Activated CD4-positive, alpha-beta T cell treated with anti-CD3 and anti-CD28 coated beads for 1 hour (primary cell): ENCODE data around the gene HACE1.

Experiments
- DNase-seq: peaks from one replicate; pipeline ENCODE4 v3.0.0-alpha.2; 2020

HACE1 gene

GRCh38 chr6:104736545-104736944, 123.2 kb downstream of the HACE1 start:
- DNase-seq: no peak

- DNase-seq: no peak
These were observed 129.3 kb downstream of the HACE1 start for GRCh38 chr6:104730450-104730849.

DNA sequence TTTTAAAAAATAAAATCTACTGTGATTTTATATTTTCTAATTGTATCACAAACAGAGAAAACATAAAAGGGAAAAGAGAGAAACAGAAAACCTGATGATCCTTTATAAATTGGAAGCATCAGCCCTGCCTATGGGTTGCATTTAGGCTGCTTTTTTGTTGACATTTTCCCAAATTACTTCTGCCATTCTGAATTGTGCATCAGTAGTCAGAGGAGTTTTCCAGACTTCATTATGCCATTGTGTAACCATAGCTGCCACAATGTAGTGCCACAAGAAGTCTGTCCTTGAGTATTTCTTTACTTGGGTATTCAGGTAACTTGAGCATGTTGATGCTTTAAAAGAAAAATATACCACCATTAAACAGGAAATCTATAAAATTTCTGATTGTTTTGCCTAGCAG, 130.3 kb downstream of the HACE1 start:
- DNase-seq: no peak

- DNase-seq: no peak
These were observed 131.3 kb downstream of the HACE1 start for GRCh38 chr6:104728448-104728847.

DNA sequence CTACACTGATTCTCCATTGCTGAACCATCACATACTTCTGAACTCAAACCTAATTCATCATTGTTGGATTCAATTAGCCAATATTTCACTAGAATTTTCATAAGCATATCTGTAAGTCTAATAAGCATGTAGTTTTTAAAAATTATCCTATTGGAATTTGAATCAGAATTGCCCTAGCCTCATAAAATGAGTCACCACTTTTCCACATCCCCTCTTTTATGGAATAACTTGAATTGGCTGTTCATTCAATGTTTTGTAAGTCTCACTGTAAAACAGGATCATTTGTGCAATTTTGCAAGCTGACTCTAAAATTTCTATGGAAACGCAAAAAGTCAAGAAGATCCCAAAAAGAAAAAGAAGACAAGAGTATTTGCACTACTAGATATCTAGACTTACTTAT, 141.0 kb downstream of the HACE1 start:
- DNase-seq: no peak

- DNase-seq: no peak
These were observed 142.9 kb downstream of the HACE1 start for GRCh38 chr6:104716858-104717257.

GRCh38 chr6:104714796-104715195, 144.9 kb downstream of the HACE1 start:
- DNase-seq: no peak

DNA sequence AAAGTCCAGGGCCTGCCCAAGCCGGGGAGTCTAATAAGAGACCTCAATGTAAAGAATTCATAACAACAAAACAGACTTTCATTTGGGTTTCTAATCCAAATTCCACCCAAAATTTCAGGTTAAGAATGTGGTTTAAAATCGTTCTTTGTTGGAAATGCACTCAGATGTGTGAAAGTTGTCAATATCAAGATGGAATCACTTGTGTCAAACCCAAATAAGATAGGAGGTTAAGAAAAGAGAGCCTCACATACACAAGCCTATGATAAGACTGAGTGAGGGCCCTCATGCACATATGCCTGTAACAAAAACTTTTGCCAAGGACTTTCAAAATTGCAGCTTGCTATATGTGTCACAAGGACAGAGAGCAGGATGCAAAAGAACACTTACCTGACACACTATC, 145.7 kb downstream of the HACE1 start:
- DNase-seq: no peak

DNA sequence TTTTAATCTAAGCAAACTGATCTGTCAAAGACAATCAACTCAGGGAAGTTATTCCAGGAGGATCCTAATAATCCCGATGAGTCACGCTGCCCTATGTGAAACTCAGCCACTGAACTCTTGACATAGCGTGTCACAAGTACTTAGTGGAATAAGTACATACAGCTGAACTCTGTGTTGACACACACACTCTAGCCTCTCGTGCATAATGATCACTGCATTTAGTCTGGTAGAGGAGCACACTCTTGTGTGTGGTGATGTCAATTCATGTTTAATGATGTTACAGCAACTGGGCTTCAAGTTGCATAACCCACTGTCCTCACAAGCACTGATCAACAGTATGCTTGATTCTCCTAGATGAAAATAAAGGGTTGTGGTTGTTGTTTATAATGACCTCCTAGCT, 148.3 kb downstream of the HACE1 start:
- no peak for DNase-seq

DNA sequence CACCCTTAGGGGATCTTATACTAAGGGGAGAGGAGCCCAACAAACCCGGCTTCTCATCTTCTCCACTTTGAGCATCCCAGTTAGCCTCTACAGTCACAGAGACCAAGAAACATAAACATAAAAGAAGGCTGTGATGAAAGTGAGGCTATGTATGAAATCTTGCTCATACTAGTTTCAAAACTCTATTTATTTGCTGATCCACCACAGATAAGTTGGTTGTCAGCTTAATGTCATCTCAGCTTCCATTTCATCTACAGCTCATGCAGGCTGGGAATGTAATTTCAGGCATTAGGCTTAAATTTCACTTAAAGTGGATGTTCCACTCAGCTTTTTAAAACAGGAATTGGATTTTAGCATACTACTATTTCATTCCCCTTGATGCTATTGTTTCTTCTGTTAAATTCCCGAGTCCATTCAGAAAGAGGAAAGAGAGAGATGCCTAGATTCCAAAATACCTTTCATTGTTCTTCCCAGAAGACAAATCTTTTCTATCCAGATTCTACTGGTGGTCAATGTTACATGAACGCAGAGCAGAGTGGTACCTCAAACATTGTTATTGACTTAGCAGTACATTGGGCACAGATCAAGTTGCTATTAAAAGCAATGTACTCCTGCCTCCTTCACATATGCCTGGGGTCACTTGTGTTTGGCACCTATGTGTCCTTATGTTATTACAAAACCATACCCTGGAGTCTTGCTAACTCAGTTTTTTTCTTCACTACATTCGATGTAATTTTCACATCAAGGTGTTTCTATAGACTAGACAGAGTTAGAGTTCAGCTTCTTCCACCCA, 149.0 kb downstream of the HACE1 start:
- DNase-seq: no peak

GRCh38 chr6:104705916-104706442, 153.7 kb downstream of the HACE1 start:
- DNase-seq: no peak

GRCh38 chr6:104705095-104705707, 154.5 kb downstream of the HACE1 start:
- DNase-seq: no peak

DNA sequence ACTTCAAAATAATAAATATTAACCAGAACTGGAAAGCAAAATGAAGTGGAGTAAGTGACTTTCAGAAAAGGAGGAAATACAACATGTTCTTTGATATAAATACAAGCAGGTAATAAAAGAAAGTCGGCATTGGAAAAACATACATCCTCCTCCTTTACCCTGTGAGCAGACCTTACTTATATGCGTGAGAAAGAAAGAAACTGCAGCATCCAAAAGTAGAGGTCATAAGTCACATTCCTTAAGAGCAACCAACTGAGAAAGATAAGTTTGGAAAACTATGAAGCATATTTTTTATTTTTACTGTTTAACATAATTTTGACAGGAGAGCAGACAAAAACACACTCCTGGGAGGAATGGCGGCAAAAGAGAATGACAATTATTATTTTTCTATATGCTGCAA, 155.5 kb downstream of the HACE1 start:
- DNase-seq: no peak

- no peak for DNase-seq
These were observed 157.4 kb downstream of the HACE1 start for GRCh38 chr6:104702126-104702841.

GRCh38 chr6:104700371-104701185, 159.1 kb downstream of the HACE1 start:
- DNase-seq: no peak

- no peak for DNase-seq
These were observed 160.0 kb downstream of the HACE1 start for GRCh38 chr6:104699593-104700329.

DNA sequence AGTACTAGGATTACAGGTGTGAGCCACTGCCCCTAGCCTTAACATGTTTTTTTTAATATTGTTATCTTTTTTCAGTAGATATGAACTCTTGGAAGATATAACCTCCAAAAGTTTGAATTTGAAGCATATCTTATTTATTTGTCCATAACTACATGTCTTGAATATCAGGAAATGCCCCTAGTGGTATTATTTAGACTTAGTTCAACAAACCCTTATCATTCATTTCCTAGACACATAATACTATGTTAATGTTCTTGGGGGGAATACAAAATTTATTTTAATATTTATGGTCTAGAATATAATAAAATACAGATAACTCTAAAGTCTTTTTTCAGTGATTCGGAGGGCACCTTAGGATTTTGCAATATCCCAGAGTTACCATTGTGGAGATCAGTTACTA, 160.7 kb downstream of the HACE1 start:
- no peak for DNase-seq

- DNase-seq: no peak
These were observed 167.7 kb downstream of the HACE1 start for GRCh38 chr6:104692008-104692407.

- DNase-seq: no peak
These were observed 170.0 kb downstream of the HACE1 start for GRCh38 chr6:104689551-104690205.

- DNase-seq: no peak
These were observed 171.3 kb downstream of the HACE1 start for GRCh38 chr6:104688283-104688969.
